Gastroesophageal sphincter (tissue), 3 donors: Measurements from ENCODE around the gene LY9.

Experiments
- CTCF ChIP-seq, 4 experiments: fragments of 200-600 bp in 2 of 4; fragments of 450-650 bp in 2 of 4; sonication (generic) in 1 of 4; IDR thresholded peaks; one replicate each; pipeline ENCODE4 v1.5.1; 2017 to 2019; ENCODE audit warnings: antibody characterized with exemption in 4 of 4, mild to moderate bottlenecking in 2 of 4, moderate library complexity in 2 of 4
- POLR2A ChIP-seq, 2 donors: fragments of 450-650 bp; IDR thresholded peaks; one replicate each; pipeline ENCODE4 v1.6.1; 2017; ENCODE audit warnings: antibody characterized with exemption in 2 of 2, mild to moderate bottlenecking in 2 of 2, moderate library complexity in 1 of 2
- POLR2AphosphoS5 ChIP-seq: sonication (generic); formaldehyde crosslinking; IDR thresholded peaks from one replicate; pipeline ENCODE4 v1.6.1; 2017; ENCODE audit warnings: antibody characterized with exemption

GRCh38 chr1:160877221-160877620 lies 81.2 kb downstream of the LY9 start:
- TF ChIP-seq CTCF (IDR thresholded peaks at IDR 0.05): no peak
- no peak for TF ChIP-seq POLR2AphosphoS5
- TF ChIP-seq POLR2A (IDR thresholded peaks at IDR 0.05): no peak
